ENCODE results near the gene POT1.

GRCh38 chr7:124918662-124919061 lies 11.0 kb downstream of the POT1 start:
- TF ChIP-seq CTCF (IDR thresholded peaks at IDR 0.05) (no peak), POLR2AphosphoS5 (IDR thresholded peaks at IDR 0.05) (no peak)

Data from transverse colon (tissue), 4 donors.